Activated CD4-positive, alpha-beta memory T cell treated with anti-CD3 and anti-CD28 coated beads, Interleukin-2, amount 10 ng/mL, durations not matched to agents 7 days and 5 days (primary cell): ENCODE measurements around the gene NALCN. TPM values are rescaled to one million over a fixed set of nuclear protein-coding genes. Genes with fewer than 3 reads are reported as not detected.

Experiments used
- CTCF ChIA-PET: fragments of 350-600 bp; sonication (Branson Sonifier 250); formaldehyde crosslinking; loops from one replicate; lab custom pipeline; 2021; ENCODE audit warnings: antibody characterized with exemption, inconsistent platforms; lab: Charles Lee
- POLR2A ChIA-PET: fragments of 350-600 bp; sonication (Branson Sonifier 250); formaldehyde crosslinking; loops from one replicate; lab custom pipeline; 2021; ENCODE audit warnings: antibody characterized with exemption; lab: Charles Lee
- DNase-seq: peaks from one replicate; pipeline ENCODE4 v3.0.0-alpha.2; 2020
- H3K27ac Mint-ChIP-seq: one replicate; pipeline ENCODE4 v1.8.0; 2021; ENCODE audit warnings: mild to moderate bottlenecking, mixed read lengths
- H3K27me3 Mint-ChIP-seq: one replicate; pipeline ENCODE4 v1.8.0; 2021; ENCODE audit warnings: mixed read lengths
- H3K36me3 Mint-ChIP-seq: one replicate; pipeline ENCODE4 v1.8.0; 2021; ENCODE audit warnings: low read depth, mixed read lengths
- H3K4me1 Mint-ChIP-seq: one replicate; pipeline ENCODE4 v1.8.0; 2021; ENCODE audit warnings: mixed read lengths
- H3K4me3 Mint-ChIP-seq: one replicate; pipeline ENCODE4 v1.8.0; 2021; ENCODE audit warnings: mild to moderate bottlenecking, mixed read lengths
- H3K9me3 Mint-ChIP-seq: one replicate; pipeline ENCODE4 v1.8.0; 2021; ENCODE audit warnings: mixed read lengths
- total RNA-seq, 2 experiments: library from RNA; stranded (reverse); gene quantifications; one replicate each; pipeline ENCODE4 v1.2.3, GENCODE V29; 2021

The NALCN gene
- total RNA-seq, 2 experiments from 2014 or later: not detected

- H3K27ac Mint-ChIP-seq: no peak overlapping the region
- POLR2A ChIA-PET: no interaction called here
- no peaks in the 10 kb centered on the region for H3K9me3 Mint-ChIP-seq
- no peaks in the 10 kb centered on the region for H3K36me3 Mint-ChIP-seq
- H3K4me3 Mint-ChIP-seq: no peak overlapping the region
- no peaks in the 10 kb centered on the region for H3K4me1 Mint-ChIP-seq
- no peaks in the 10 kb centered on the region for H3K27me3 Mint-ChIP-seq
- CTCF ChIA-PET: no interaction called here
- DNase-seq: no peak
Observed at GRCh38 chr13:101309014-101309619, 107.2 kb downstream of the NALCN start.

GRCh38 chr13:101308247-101309013 lies 107.9 kb downstream of the NALCN start:
- no peaks in the 10 kb centered on the region for H3K4me1 Mint-ChIP-seq
- H3K36me3 Mint-ChIP-seq: no peaks in the 10 kb centered on the region
- no peaks in the 10 kb centered on the region for H3K27me3 Mint-ChIP-seq
- ChIA-PET CTCF (no interaction called here), POLR2A (no interaction called here)
- no peak for DNase-seq
- no peaks in the 10 kb centered on the region for H3K9me3 Mint-ChIP-seq
- no peak overlapping the region for H3K4me3 Mint-ChIP-seq
- H3K27ac Mint-ChIP-seq: no peak overlapping the region

- H3K4me1 Mint-ChIP-seq: no peaks in the 10 kb centered on the region
- ChIA-PET CTCF (no interaction called here), POLR2A (no interaction called here)
- H3K9me3 Mint-ChIP-seq: no peaks in the 10 kb centered on the region
- no peaks in the 10 kb centered on the region for H3K36me3 Mint-ChIP-seq
- no peak overlapping the region for H3K27ac Mint-ChIP-seq
- no peaks in the 10 kb centered on the region for H3K27me3 Mint-ChIP-seq
- H3K4me3 Mint-ChIP-seq: no peak overlapping the region
- no peak for DNase-seq
Observed at GRCh38 chr13:101307181-101307701, 109.1 kb downstream of the NALCN start.

GRCh38 chr13:101306773-101307172 lies 109.5 kb downstream of the NALCN start:
- Mint-ChIP-seq H3K27me3 (no peaks in the 10 kb centered on the region), H3K36me3 (no peaks in the 10 kb centered on the region), H3K4me3 (no peak overlapping the region), H3K4me1 (no peaks in the 10 kb centered on the region), H3K9me3 (no peaks in the 10 kb centered on the region), H3K27ac (no peak overlapping the region)
- ChIA-PET CTCF (no interaction called here), POLR2A (no interaction called here)
- no peak for DNase-seq

GRCh38 chr13:101305981-101306411 lies 110.3 kb downstream of the NALCN start:
- Mint-ChIP-seq H3K4me1 (no peaks in the 10 kb centered on the region), H3K36me3 (no peaks in the 10 kb centered on the region), H3K27ac (no peak overlapping the region), H3K9me3 (no peaks in the 10 kb centered on the region), H3K27me3 (no peaks in the 10 kb centered on the region), H3K4me3 (no peak overlapping the region)
- DNase-seq: no peak
- CTCF ChIA-PET: no interaction called here
- POLR2A ChIA-PET: no interaction called here

GRCh38 chr13:101303521-101303920 lies 112.8 kb downstream of the NALCN start:
- Mint-ChIP-seq H3K27me3 (no peaks in the 10 kb centered on the region), H3K9me3 (no peaks in the 10 kb centered on the region), H3K36me3 (no peaks in the 10 kb centered on the region), H3K4me1 (no peaks in the 10 kb centered on the region), H3K4me3 (no peak overlapping the region), H3K27ac (no peak overlapping the region)
- no peak for DNase-seq
- POLR2A ChIA-PET: no interaction called here
- CTCF ChIA-PET: no interaction called here

- no peaks in the 10 kb centered on the region for H3K9me3 Mint-ChIP-seq
- H3K4me1 Mint-ChIP-seq: no peaks in the 10 kb centered on the region
- H3K27ac Mint-ChIP-seq: no peak overlapping the region
- H3K4me3 Mint-ChIP-seq: no peak overlapping the region
- H3K36me3 Mint-ChIP-seq: no peaks in the 10 kb centered on the region
- DNase-seq: no peak
- CTCF ChIA-PET: no interaction called here
- POLR2A ChIA-PET: no interaction called here
- no peaks in the 10 kb centered on the region for H3K27me3 Mint-ChIP-seq
Observed at GRCh38 chr13:101301053-101301452, 115.3 kb downstream of the NALCN start.

GRCh38 chr13:101300531-101300930 lies 115.8 kb downstream of the NALCN start:
- CTCF ChIA-PET: no interaction called here
- POLR2A ChIA-PET: no interaction called here

GRCh38 chr13:101298517-101298916 lies 117.8 kb downstream of the NALCN start:
- CTCF ChIA-PET: interaction anchor here (0.6 kb wide), 1 partner anchor 151 kb away, joined by 3 read pairs; no protein-coding TSS in a partner anchor
- POLR2A ChIA-PET: no interaction called here

More at GRCh38 chr13:101300531-101300930, 115.8 kb downstream of the NALCN start:
- no peaks in the 10 kb centered on the region for H3K27me3 Mint-ChIP-seq
- no peak for DNase-seq
- H3K36me3 Mint-ChIP-seq: no peaks in the 10 kb centered on the region
- H3K9me3 Mint-ChIP-seq: no peaks in the 10 kb centered on the region
- H3K27ac Mint-ChIP-seq: no peak overlapping the region
- H3K4me3 Mint-ChIP-seq: no peak overlapping the region
- H3K4me1 Mint-ChIP-seq: no peaks in the 10 kb centered on the region

GRCh38 chr13:101297794-101298193 lies 118.5 kb downstream of the NALCN start:
- H3K36me3 Mint-ChIP-seq: no peaks in the 10 kb centered on the region
- no peaks in the 10 kb centered on the region for H3K9me3 Mint-ChIP-seq
- DNase-seq: no peak
- no peak overlapping the region for H3K27ac Mint-ChIP-seq
- H3K4me3 Mint-ChIP-seq: no peak overlapping the region
- no peaks in the 10 kb centered on the region for H3K27me3 Mint-ChIP-seq
- CTCF ChIA-PET: interaction anchor here (0.6 kb wide), 1 partner anchor 150 kb away, joined by 3 read pairs; no protein-coding TSS in a partner anchor
- H3K4me1 Mint-ChIP-seq: no peaks in the 10 kb centered on the region
- POLR2A ChIA-PET: no interaction called here

More at GRCh38 chr13:101298517-101298916, 117.8 kb downstream of the NALCN start:
- Mint-ChIP-seq H3K27ac (no peak overlapping the region), H3K4me3 (no peak overlapping the region), H3K36me3 (no peaks in the 10 kb centered on the region), H3K4me1 (no peaks in the 10 kb centered on the region), H3K27me3 (no peaks in the 10 kb centered on the region), H3K9me3 (no peaks in the 10 kb centered on the region)
- no peak for DNase-seq

- no peak for DNase-seq
- Mint-ChIP-seq H3K4me1 (no peaks in the 10 kb centered on the region), H3K9me3 (no peaks in the 10 kb centered on the region), H3K27ac (no peak overlapping the region), H3K36me3 (no peaks in the 10 kb centered on the region), H3K4me3 (no peak overlapping the region), H3K27me3 (peaks cover 2% of the 10 kb centered on the region)
- POLR2A ChIA-PET: no interaction called here
- CTCF ChIA-PET: no interaction called here
Observed at GRCh38 chr13:101292711-101293110, 123.6 kb downstream of the NALCN start.

GRCh38 chr13:101291646-101292515 lies 124.4 kb downstream of the NALCN start:
- Mint-ChIP-seq H3K9me3 (no peaks in the 10 kb centered on the region), H3K36me3 (no peaks in the 10 kb centered on the region), H3K4me3 (no peak overlapping the region), H3K27me3 (peaks cover 2% of the 10 kb centered on the region), H3K4me1 (no peaks in the 10 kb centered on the region), H3K27ac (no peak overlapping the region)
- DNase-seq: no peak
- ChIA-PET CTCF (no interaction called here), POLR2A (no interaction called here)

- Mint-ChIP-seq H3K4me1 (no peaks in the 10 kb centered on the region), H3K27me3 (peaks cover 2% of the 10 kb centered on the region), H3K4me3 (no peak overlapping the region), H3K36me3 (no peaks in the 10 kb centered on the region), H3K27ac (no peak overlapping the region), H3K9me3 (no peaks in the 10 kb centered on the region)
- POLR2A ChIA-PET: no interaction called here
- no peak for DNase-seq
- CTCF ChIA-PET: no interaction called here
Observed at GRCh38 chr13:101291206-101291605, 125.1 kb downstream of the NALCN start.
